HepG2 (cell line): ENCODE results near the gene PPP1R15B. TPM values are rescaled to one million over a fixed set of nuclear protein-coding genes. Genes with fewer than 3 reads are reported as not detected.

Source experiments
- ATAC-seq: fragments of 200-7000 bp; cut with Tn5 transposase; 3 replicates; pipeline ENCODE4 v1.9.1; 2020; ENCODE audit warnings: mild to moderate bottlenecking, moderate library complexity
- BruUV-seq: library from RNA; stranded (reverse); fragments of 400-500 nt; replicated peaks from 2 replicates; lab custom pipeline; 2021; lab: Mats Ljungman, UMichigan
- CTCF ChIA-PET: fragments of 300-600 bp; formaldehyde crosslinking; extraction: SDS; loops from one replicate; lab custom pipeline; 2021; ENCODE audit warnings: low total read pairs, inconsistent platforms, low intra/inter-chr PET ratio; lab: Yijun Ruan, JAX
- POLR2A ChIA-PET: fragments of 350-600 bp; sonication (Branson Sonifier 250); formaldehyde crosslinking; loops from one replicate; lab custom pipeline; 2020; ENCODE audit warnings: antibody characterized with exemption, inconsistent platforms; lab: Yijun Ruan, JAX
- DNase-seq: peaks from one replicate; pipeline ENCODE4 v3.0.0-alpha.2; 2015; ENCODE audit warnings: low spot score
- FAIRE-seq: peaks from 3 replicates; lab custom pipeline; 2011; peaks lifted over from hg19 to GRCh38; lab: Jason Lieb, UNC
- H2AFZ ChIP-seq: one replicate; pipeline ENCODE4 v1.6.1; 2011; ENCODE audit warnings: low read length, inconsistent platforms
- H3K27ac ChIP-seq: fragments of 300-600 bp; 3 replicates; pipeline ENCODE4 v1.8.0; 2011; ENCODE audit warnings: mixed run types, mild to moderate bottlenecking, mixed read lengths, low read length, inconsistent platforms; ENCODE audit not compliant: insufficient read depth; ENCODE audit errors: extremely low read length
- H3K27me3 ChIP-seq, 2 experiments: fragments of 200-600 bp in 1 of 2; 2 replicates in 1 of 2; 3 replicates in 1 of 2; pipeline versions ENCODE4 v1.6.0 to v1.8.0; 2011; ENCODE audit warnings: low read length in 2 of 2, mild to moderate bottlenecking in 2 of 2, moderate library complexity in 2 of 2, inconsistent platforms in 1 of 2; ENCODE audit not compliant: insufficient read depth in 2 of 2, control insufficient read depth in 1 of 2
- H3K36me3 ChIP-seq, 2 experiments: fragments of 200-600 bp in 1 of 2; replicated peaks in 1 of 2; 2 replicates in 1 of 2; 3 replicates in 1 of 2; pipeline versions ENCODE4 v1.5.1 to v1.8.0; 2011; ENCODE audit warnings: low read length in 2 of 2, inconsistent platforms in 1 of 2; ENCODE audit not compliant: insufficient read depth in 2 of 2, control insufficient read depth in 1 of 2
- H3K4me1 ChIP-seq: 2 replicates; pipeline ENCODE4 v1.5.1; 2012; ENCODE audit warnings: low read length, inconsistent platforms; ENCODE audit not compliant: insufficient read depth
- H3K4me2 ChIP-seq: 2 replicates; pipeline ENCODE4 v1.6.0; 2011; ENCODE audit warnings: low read depth, low read length, inconsistent platforms
- H3K4me3 ChIP-seq, 3 experiments: fragments of 200-600 bp in 1 of 3; sonication (generic), shearing (Covaris generic) in 1 of 3; replicated peaks in 1 of 3; 2 replicates each; pipeline ENCODE4 v1.5.1; 2011 to 2016; ENCODE audit warnings: low read length in 3 of 3, inconsistent platforms in 2 of 3, low read depth in 2 of 3, mild to moderate bottlenecking in 2 of 3, control low read depth in 1 of 3, mixed read lengths in 1 of 3; ENCODE audit not compliant: insufficient read depth in 1 of 3
- H3K79me2 ChIP-seq: one replicate; pipeline ENCODE4 v1.6.1; 2011; ENCODE audit warnings: low read length, inconsistent platforms; ENCODE audit not compliant: insufficient read depth
- H3K9ac ChIP-seq: 2 replicates; pipeline ENCODE4 v1.6.0; 2011; ENCODE audit warnings: mild to moderate bottlenecking, low read depth, low read length, inconsistent platforms; ENCODE audit not compliant: insufficient read depth
- H3K9me3 ChIP-seq: 2 replicates; pipeline ENCODE4 v1.5.1; 2012; ENCODE audit warnings: mild to moderate bottlenecking, low read length
- H4K20me1 ChIP-seq: 2 replicates; pipeline ENCODE4 v1.6.0; 2011; ENCODE audit warnings: inconsistent platforms, mild to moderate bottlenecking, low read length, moderate library complexity; ENCODE audit not compliant: insufficient read depth
- BCL6 ChIP-seq: IDR thresholded peaks from 2 replicates; pipeline ENCODE4 v1.6.1; 2016; ENCODE audit warnings: missing genetic modification reagents, missing compliant biosample characterization
- CHD4 ChIP-seq: fragments of 200-600 bp; sonication (generic); IDR thresholded peaks from 2 replicates; pipeline ENCODE4 v1.7.0; 2017; ENCODE audit warnings: mild to moderate bottlenecking, low read length, borderline replicate concordance
- DNMT1 ChIP-seq: sonication (generic); formaldehyde crosslinking; IDR thresholded peaks from 2 replicates; pipeline ENCODE4 v1.5.1; 2020; ENCODE audit warnings: mild to moderate bottlenecking, missing genetic modification reagents
- ELF3 ChIP-seq: IDR thresholded peaks from 2 replicates; pipeline ENCODE4 v1.6.1; 2016; ENCODE audit warnings: missing genetic modification reagents, missing compliant biosample characterization
- ETV6 ChIP-seq: sonication (generic); formaldehyde crosslinking; conservative IDR thresholded peaks from 2 replicates; pipeline ENCODE4 v1.4.0; 2020; ENCODE audit warnings: missing genetic modification reagents
- HMG20A ChIP-seq: IDR thresholded peaks from 2 replicates; pipeline ENCODE4 v1.6.1; 2016; ENCODE audit warnings: borderline replicate concordance
- HNF4G ChIP-seq, 2 experiments: sonication (generic) in 1 of 2; formaldehyde crosslinking in 1 of 2; IDR thresholded peaks; 2 replicates each; pipeline versions ENCODE4 v1.4.0 to v1.6.1; 2011 to 2020; ENCODE audit warnings: borderline replicate concordance in 2 of 2, low read depth in 2 of 2, mild to moderate bottlenecking in 2 of 2, low read length in 1 of 2, missing genetic modification reagents in 1 of 2, moderate library complexity in 1 of 2
- KLF9 ChIP-seq: IDR thresholded peaks from 2 replicates; pipeline ENCODE4 v1.6.1; 2016; ENCODE audit warnings: low read depth
- MTF1 ChIP-seq: sonication (generic); formaldehyde crosslinking; IDR thresholded peaks from 2 replicates; pipeline ENCODE4 v1.5.0; 2020; ENCODE audit warnings: missing genetic modification reagents
- PHB2 ChIP-seq: fragments of 450-650 bp; IDR thresholded peaks from 2 replicates; pipeline ENCODE4 v1.6.1; 2018; ENCODE audit not compliant: partially characterized antibody
- SSRP1 ChIP-seq: IDR thresholded peaks from 2 replicates; pipeline ENCODE4 v1.6.1; 2016; ENCODE audit warnings: control low read depth
- TMF1 ChIP-seq: sonication (generic); formaldehyde crosslinking; IDR thresholded peaks from 2 replicates; pipeline ENCODE4 v1.8.1; 2022; ENCODE audit warnings: low read depth, missing genetic modification reagents
- ZEB1 ChIP-seq: IDR thresholded peaks from 2 replicates; pipeline ENCODE4 v1.6.1; 2012; ENCODE audit warnings: mild to moderate bottlenecking, low read depth, inconsistent platforms; ENCODE audit not compliant: insufficient replicate concordance
- ZNF30 ChIP-seq: sonication (generic); formaldehyde crosslinking; IDR thresholded peaks from 2 replicates; pipeline ENCODE4 v1.5.0; 2020; ENCODE audit warnings: mild to moderate bottlenecking, missing genetic modification reagents
- ZNF34 ChIP-seq: sonication (generic); formaldehyde crosslinking; IDR thresholded peaks from 2 replicates; pipeline ENCODE4 v1.4.0; 2020; ENCODE audit warnings: mild to moderate bottlenecking, missing genetic modification reagents, borderline replicate concordance
- ZNF558 ChIP-seq: sonication (generic); formaldehyde crosslinking; IDR thresholded peaks from 2 replicates; pipeline ENCODE4 v1.9.0; 2022; ENCODE audit warnings: mild to moderate bottlenecking, missing genetic modification reagents, borderline replicate concordance
- ZNF878 ChIP-seq: sonication (generic); formaldehyde crosslinking; IDR thresholded peaks from 2 replicates; pipeline ENCODE4 v1.8.1; 2023; ENCODE audit warnings: mild to moderate bottlenecking, missing genetic modification reagents, moderate library complexity
- ZSCAN12 ChIP-seq: sonication (generic); formaldehyde crosslinking; IDR thresholded peaks from 2 replicates; pipeline ENCODE4 v1.9.0; 2021; ENCODE audit warnings: mild to moderate bottlenecking, missing genetic modification reagents
- WGBS: methylation state at CpG from one replicate; pipeline ENCODE4 v1.1.6; 2017; ENCODE audit warnings: low lambda C conversion rate; 5-methylcytosine and 5-hydroxymethylcytosine counted together
- in situ Hi-C: cut with HindIII; loops from 2 replicates; pipeline ENCODE4 v1.10.0; 2017; ENCODE audit warnings: low pct_unique_long_range_greater_than_20kb; ENCODE audit not compliant: extremely low pct_ligation_motif_present
- intact Hi-C: fragments of 100-400 bp; cut with micrococcal nuclease; formaldehyde crosslinking; loops from one replicate; pipeline ENCODE4 v1.10.0; 2022; ENCODE audit not compliant: unreplicated experiment
- polyA plus RNA-seq, 8 experiments: library from polyadenylated mRNA; depleted of rRNA in 3 of 8; stranded (reverse) in 7 of 8; unstranded in 1 of 8; fragments of >200 nt; fragmentation: Illumina TruSeq in 4 of 8; extraction: Trizol in 4 of 8; gene quantifications; 2 replicates each; pipeline versions ENCODE4 v1.2.1 to v1.2.3, GENCODE V29; 2011 to 2016; ENCODE audit warnings: low read depth in 4 of 8, missing spikeins in 1 of 8, mixed read lengths in 1 of 8; ENCODE audit not compliant: insufficient read depth in 1 of 8
- total RNA-seq, 5 experiments: library from RNA; depleted of rRNA; stranded (reverse); fragments of >200 nt; fragmentation: Illumina TruSeq; extraction: Trizol; gene quantifications; 2 replicates each; pipeline ENCODE4 v1.2.3, GENCODE V29; 2016; ENCODE audit warnings: low read depth in 1 of 5

Gene PPP1R15B
- total and polyA plus RNA-seq, 2 of the 13 experiments (the other 11 are each of a cell fraction or from before 2014, with no cell fraction given): 13.4 to 23.8 TPM

- DNase-seq (no peak), ATAC-seq (no peak)
- no peak overlapping the region for H3K4me2 ChIP-seq
Measured at GRCh38 chr1:204443871-204444581, 32.4 kb upstream of the PPP1R15B start.

DNA sequence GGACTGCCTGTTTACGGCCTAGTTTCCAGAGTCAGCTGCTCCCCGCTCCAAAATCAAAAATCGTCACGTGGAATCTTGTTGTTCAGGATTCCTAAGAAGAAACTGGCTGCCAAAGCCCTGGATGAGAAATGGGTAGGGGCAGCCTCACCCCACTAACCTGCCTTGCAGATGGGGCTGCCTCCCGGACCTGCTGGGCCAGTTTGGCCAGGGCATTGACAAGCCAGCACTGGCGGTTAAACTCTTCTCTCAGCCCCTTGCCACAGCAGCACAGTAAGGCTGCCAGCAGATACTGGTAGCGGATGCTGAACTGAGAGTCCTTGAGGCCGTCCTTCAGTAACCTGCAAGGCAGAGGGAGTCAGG is 31.6 kb upstream of the PPP1R15B start:
- no peak for DNase-seq
- BruUV-seq: no TSS peak

More at GRCh38 chr1:204443871-204444581, 32.4 kb upstream of the PPP1R15B start:
- BruUV-seq: no TSS peak
- intact Hi-C loops (no loop called here), in situ Hi-C loops (no loop called here)
- no peak overlapping the region for H3K4me3 ChIP-seq
- H3K79me2 ChIP-seq: no peaks in the 10 kb centered on the region
- ChIA-PET POLR2A (interaction anchor here (1.0 kb wide), 1 partner anchor 9 kb away, joined by 3 read pairs; no protein-coding TSS in a partner anchor), CTCF (no interaction called here)
- no peaks in the 10 kb centered on the region for H4K20me1 ChIP-seq
- H3K36me3 ChIP-seq: peaks cover 3 to 13% of the 10 kb centered on the region in 2 experiments; a peak in 4 of 5 replicates
- H3K9ac ChIP-seq: no peak overlapping the region
- H2AFZ ChIP-seq: no peak overlapping the region
- no peaks in the 10 kb centered on the region for H3K27me3 ChIP-seq
- H3K27ac ChIP-seq: no peak overlapping the region
- no peaks in the 10 kb centered on the region for H3K9me3 ChIP-seq
- no peak for FAIRE-seq
- no peak for TF ChIP-seq BCL6 (CRISPR knock-in tag)
- H3K4me1 ChIP-seq: no peaks in the 10 kb centered on the region
- WGBS: 87% methylated on average over 10 of the region's 11 CpGs

More for the DNA sequence above, 31.6 kb upstream of the PPP1R15B start:
- 94% methylated on average over 6 of the region's 8 CpGs for WGBS
- H3K27ac ChIP-seq: no peak overlapping the region
- no peak overlapping the region for H3K9ac ChIP-seq
- no peak overlapping the region for H3K4me3 ChIP-seq
- H3K9me3 ChIP-seq: no peaks in the 10 kb centered on the region
- intact Hi-C loops: no loop called here
- peaks cover 6 to 18% of the 10 kb centered on the region in 2 experiments; a peak in 4 of 5 replicates for H3K36me3 ChIP-seq
- no peak overlapping the region for H2AFZ ChIP-seq
- no peak for ATAC-seq
- no peak for TF ChIP-seq ZEB1
- no peak for TF ChIP-seq SSRP1 (CRISPR knock-in tag)
- no peak for TF ChIP-seq ELF3 (CRISPR knock-in tag)
- no peak for TF ChIP-seq ZNF878 (CRISPR knock-in tag)
- TF ChIP-seq CHD4: no peak
- TF ChIP-seq KLF9 (CRISPR knock-in tag): no peak
- no peak for TF ChIP-seq ZNF558 (CRISPR knock-in tag)
- no peak for TF ChIP-seq ZSCAN12 (CRISPR knock-in tag)
- TF ChIP-seq HNF4G (IDR thresholded peaks at IDR 0.05; ENCODE audit: borderline replicate concordance, low read depth, low read length): no peak
- TF ChIP-seq HNF4G (CRISPR knock-in tag; IDR thresholded peaks at IDR 0.05; ENCODE audit: borderline replicate concordance, low read depth): no peak
- no peak for TF ChIP-seq HMG20A
- TF ChIP-seq ZNF34: no peak
- TF ChIP-seq MTF1 (CRISPR knock-in tag): no peak
- TF ChIP-seq ETV6 (CRISPR knock-in tag): no peak
- TF ChIP-seq PHB2: no peak
- TF ChIP-seq TMF1: no peak
- no peak for TF ChIP-seq ZNF30 (CRISPR knock-in tag)
- TF ChIP-seq DNMT1: no peak
- TF ChIP-seq, all 625 proteins: peak for 0
- ChIA-PET POLR2A (interaction anchor here (1.0 kb wide), 1 partner anchor 8 kb away, joined by 3 read pairs; no protein-coding TSS in a partner anchor), CTCF (no interaction called here)
- Histone ChIP-seq H3K79me2 (no peaks in the 10 kb centered on the region), H3K4me2 (no peak overlapping the region), H3K27me3 (no peaks in the 10 kb centered on the region), H3K4me1 (no peaks in the 10 kb centered on the region), H4K20me1 (no peaks in the 10 kb centered on the region)
- no peak for FAIRE-seq
- in situ Hi-C loops: no loop called here
